ENCODE results near the gene COX14.

DNA sequence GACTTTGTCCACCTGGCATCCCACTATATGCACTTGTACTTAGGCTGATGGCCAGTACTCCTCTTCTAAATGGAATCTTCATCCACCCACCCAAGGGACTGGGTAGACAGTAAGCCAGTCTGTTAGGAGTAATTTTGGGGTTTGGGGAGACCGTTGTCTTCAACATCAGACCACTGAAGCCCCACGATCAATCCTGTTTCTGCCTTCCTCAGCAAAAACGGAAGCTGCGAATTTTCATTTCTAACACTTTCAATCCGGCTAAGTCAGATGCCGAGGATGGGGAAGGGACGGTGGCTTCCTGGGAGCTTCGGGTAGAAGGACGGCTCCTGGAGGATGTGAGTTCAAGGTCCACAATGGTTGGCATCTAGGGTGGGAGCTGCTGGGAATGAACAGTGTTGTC, 24.9 kb upstream of the COX14 start:
- TF ChIP-seq CTCF (IDR thresholded peaks at IDR 0.05) (no peak), POLR2A (IDR thresholded peaks at IDR 0.05) (no peak)

All from right lobe of liver (tissue), 4 donors.